Erythroblast (primary cell): Measurements from ENCODE around the gene FRK.

Experiments used
- GATA1 ChIP-seq: IDR thresholded peaks from 2 replicates; pipeline ENCODE4 v1.6.1; 2011; ENCODE audit warnings: low read depth, mild to moderate bottlenecking, control low read depth, low read length, moderate library complexity
- POLR2A ChIP-seq: IDR thresholded peaks from 2 replicates; pipeline ENCODE4 v1.6.1; 2011; ENCODE audit warnings: mild to moderate bottlenecking, low read length

GRCh38 chr6:116008470-116009243 is 52.0 kb downstream of the FRK start:
- TF ChIP-seq POLR2A = no peak
- no peak for TF ChIP-seq GATA1
